Fibroblast of lung (primary cell): Measurements from ENCODE around the gene MT1B.

Experiments
- CTCF ChIP-seq, 2 donors: IDR thresholded peaks in 1 of 2; conservative IDR thresholded peaks in 1 of 2; 1 replicate in 1 of 2; 2 replicates in 1 of 2; pipeline ENCODE4 v1.5.1; 2011 to 2012; ENCODE audit warnings: low read length in 2 of 2, control low read depth in 1 of 2, inconsistent platforms in 1 of 2, low read depth in 1 of 2, mild to moderate bottlenecking in 1 of 2
- EZH2 ChIP-seq: IDR thresholded peaks from 2 replicates; pipeline ENCODE4 v1.5.1; 2012; ENCODE audit warnings: low read length, control low read depth, mild to moderate bottlenecking; ENCODE audit errors: missing control alignments

- no peak for TF ChIP-seq EZH2
- no peak for TF ChIP-seq CTCF (conservative IDR thresholded peaks at IDR 0.05 in 1 of 2, IDR thresholded peaks at IDR 0.05 in 1 of 2; ENCODE audit: low read depth in 1 of 2, low read length in 2 of 2)
Measured at GRCh38 chr16:56607109-56607618, 44.5 kb upstream of the MT1B start.
